Retina (tissue), 1 donor: ENCODE results near the gene DCXR.

Source experiments
- DNase-seq: peaks from one replicate; pipeline ENCODE4 v3.0.0-alpha.2; 2016

The DCXR gene

DNA sequence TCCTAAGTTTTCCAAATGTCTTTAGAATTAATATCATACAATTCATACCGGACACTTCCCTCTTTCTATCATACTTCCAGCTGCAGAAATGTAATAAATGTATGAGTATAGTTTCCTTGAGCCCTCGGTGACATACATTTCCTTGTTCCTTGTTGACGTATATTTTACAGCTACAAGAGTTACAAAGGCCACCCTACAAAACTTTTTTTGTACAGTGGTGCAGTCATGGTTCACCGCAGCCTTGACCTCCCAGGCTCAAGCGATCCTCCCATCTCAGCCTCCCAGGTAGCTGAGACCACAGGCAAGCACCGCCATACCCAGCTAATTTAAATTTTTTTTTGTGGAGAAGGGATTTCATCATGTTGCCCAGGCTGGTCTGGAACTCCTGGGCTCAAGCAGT lies 35.3 kb upstream of the DCXR start:
- no peak for DNase-seq

DNA sequence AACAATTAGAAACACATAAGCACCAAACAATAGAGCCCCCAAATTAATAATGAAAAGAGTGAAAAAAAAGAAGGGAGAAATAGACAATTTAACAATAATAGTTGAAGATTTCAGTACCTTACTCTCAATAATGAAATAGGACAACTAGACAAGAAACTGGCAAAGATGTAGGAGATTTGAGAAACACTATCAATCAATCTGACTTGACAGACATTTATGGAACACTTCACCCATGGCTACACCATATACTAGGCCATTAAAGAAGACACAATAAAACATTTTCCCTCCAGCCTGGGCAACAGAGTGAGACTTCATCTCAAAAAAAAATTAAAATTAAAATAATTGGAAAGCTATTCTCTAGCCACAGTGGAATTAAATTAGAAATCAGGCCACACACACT lies 33.1 kb upstream of the DCXR start:
- DNase-seq: no peak

DNA sequence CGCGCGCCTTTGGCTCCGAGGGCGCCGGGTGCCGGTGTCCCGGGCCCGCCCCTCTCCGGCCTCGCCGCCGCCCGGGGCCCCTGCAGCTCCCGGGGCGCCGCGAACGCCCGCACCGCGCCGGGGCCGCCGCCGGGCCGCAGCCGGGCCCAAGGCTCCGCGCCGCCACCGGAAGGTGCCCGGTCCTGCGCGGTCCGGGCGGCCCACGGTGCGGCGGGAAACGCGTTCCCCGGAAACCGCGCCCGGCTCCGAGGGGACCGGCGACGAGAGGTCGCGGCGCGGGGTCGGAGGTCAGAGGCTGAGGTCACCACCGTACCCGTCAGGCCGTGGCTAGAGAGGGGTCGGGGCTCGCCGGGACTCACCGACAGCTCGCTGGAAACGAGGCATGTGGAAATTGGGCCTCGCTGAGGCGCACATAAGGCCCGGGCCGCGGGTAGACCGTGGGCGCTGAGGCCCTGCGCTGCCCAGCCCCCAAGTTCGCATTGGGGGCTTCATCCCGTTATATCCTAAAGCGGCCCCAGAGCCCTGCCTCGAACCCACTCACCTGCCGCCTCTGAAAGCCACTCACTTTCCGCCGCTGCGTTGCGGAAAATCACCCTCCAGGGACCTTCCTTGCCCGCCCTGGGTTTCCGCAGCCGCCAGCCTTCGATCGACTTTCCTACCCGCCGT lies 28.3 kb upstream of the DCXR start, which contains the start of gene DUS1L:
TSS of gene DUS1L (minus strand) at position 167 of the 666 bp plus-strand sequence. CDS start 745 bp downstream, outside the sequence.
- peak; percentile 72 for DNase-seq

DNA sequence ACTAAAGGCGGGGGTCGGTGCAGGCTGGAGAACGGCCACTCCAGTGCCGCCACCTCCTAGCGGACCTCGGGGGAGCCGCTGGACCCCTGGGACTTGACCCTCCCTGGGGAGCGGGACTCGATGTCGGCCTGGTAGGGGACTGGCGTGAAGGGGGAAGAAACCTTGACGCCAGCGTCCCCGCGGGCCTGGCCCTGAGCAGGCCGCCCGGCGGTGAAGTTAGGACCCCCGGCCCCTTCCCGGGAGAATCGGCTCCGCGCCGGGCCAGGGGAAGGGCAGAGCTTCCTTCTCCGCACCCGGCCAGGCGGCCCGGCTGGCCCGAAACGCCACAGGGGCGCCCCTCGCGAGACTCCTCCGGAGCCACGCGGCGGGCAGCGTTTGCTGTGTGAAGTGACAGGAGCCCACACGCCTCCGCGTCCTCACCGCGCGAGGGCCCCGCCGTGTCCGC lies 27.7 kb upstream of the DCXR start:
- peak; percentile 44 for DNase-seq

DNA sequence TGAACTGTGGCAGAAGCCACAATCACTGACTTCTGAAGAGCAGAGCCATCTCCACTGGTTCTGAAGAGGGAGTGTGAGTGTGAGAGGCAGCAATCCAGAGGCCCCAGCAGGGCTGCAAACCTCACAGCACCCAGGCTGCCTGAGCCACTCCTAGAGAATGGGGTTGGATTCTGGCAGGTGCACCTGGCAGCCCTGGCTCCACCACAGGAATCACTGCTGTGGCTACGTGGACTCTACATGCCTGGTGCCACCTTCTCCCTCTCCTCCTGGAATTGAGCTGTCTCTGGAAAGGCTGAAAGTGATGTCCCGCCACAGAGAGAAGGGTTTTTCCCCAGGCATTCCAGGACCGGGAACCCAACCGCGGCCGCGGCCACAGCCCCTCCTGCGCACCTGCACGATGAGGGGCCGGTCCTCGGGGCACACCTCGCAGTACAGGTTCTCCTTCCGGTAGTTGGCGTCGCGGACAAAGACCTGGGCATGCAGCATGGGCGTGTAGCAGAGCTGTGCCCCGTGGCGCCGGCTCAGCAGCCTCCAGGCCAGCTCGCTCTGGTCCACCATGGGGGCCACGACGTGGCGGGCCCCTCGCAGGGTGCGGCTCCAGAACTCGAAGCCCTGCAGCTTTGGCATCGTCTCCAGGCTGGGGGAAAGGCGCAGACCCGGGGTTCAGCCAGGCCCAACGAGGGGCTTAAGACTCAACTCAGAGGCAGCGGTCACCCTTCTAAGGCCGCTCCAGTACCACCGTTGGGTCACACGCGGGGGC lies 27.1 kb upstream of the DCXR start:
- DNase-seq: no peak

DNA sequence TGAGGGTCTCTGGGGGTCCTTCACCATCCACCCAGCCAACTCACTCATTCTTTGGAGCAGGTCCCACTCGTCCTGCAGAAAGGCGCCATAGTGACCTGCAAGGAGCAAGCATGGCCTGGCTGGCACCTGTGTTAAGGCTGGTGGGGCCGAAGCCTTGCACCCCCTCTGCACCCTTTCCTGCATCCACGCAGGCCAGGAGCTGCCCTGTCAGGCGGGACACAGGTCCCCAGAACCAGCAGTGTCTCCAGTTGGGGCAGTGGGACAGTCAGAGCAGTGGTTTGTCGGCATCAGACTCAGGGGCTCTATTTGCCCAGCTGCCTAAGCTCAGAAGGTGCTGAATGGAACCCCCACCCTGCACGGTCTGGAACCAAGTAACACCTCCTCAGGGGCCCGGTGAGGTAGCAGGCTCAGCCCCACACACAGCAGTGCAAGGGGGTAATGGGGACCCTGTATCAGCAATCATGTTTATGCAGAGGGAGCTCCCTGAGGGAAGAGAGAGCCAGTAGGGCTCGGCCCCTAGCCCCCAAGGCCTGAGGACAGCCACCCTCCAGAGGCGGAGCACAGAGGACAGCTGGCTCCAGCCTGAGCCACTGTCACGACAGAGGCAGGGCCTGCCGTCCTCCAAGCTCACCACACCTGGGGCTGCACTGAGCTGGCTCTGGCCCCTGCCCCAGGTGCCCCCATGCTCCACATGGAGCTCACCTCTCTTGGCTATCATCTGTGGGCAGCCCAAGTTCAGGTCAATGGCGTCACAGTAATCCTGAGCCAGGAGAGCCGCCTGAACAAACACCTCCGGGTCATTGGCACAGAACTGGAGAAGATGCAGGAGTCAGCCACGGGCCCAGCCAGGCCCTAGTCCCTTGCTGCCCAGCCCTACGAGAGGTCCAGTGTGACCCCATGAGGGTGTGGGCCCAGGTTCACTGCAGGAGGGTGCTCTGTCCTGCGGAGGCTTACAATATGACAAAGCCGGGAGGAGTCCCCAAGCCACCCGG lies 26.2 kb upstream of the DCXR start:
- DNase-seq: no peak

DNA sequence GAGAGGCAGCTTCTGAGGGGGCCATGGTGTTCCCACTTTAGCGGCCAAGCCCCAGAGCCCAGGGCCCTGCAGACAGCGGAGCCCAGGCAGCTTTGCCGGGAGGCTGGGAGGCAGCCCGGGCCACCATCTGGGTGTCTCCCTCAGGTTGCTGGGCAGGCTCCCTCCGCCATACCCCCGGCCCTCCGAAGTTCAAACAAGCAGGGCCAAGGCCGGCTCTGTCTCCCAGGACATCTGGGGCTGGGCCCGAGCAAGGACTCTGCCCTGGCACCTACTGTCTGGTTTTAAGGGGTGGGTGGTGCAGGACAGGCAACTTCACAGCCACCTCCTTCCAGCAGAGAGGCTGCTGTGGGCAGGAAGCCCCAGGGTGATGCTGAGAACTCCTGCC lies 25.5 kb upstream of the DCXR start:
- no peak for DNase-seq

DNA sequence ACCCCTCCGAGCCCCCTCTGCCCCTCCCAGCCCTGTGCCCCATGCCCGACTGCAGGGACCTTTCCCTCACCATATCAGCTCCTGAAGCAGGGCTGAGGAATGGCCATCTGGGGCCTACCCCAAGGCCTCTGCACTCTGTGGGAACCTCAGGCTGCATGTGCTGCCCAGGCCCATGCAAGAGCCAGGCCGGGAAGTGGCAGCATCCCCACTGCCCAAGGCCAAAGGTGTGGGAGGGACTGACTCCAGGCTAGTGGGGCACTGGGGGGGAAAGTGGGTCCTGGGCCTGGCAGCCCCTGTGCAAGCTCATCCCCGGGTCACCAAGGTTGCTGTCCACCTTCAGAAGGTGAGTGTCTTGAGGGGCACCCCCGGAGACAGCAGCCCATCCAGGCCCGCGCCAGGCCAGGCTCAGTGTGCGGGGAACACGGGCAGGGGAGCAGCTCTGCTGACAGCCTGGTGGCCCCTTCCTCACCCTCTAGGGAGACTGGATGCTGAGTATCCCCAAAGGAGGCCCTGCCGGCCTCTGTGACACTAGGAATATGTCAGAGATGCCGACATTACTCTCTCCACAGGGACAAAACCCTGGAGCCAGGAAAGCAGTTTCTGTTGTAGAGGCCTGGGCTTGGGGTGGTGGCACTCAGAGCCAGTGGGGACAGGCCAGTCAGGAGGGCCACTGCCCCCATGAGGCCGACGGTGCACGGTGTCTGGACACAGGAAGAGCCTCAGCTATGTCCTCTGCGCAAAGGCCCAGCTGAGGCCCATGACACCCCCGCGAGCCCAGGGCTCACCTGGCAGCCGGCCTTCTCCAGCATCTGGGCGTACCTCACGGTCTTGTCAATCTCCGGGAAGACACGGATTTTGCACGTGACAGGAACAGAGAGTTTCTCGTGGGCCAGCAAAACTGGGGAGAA lies 24.8 kb upstream of the DCXR start:
- DNase-seq: no peak

DNA sequence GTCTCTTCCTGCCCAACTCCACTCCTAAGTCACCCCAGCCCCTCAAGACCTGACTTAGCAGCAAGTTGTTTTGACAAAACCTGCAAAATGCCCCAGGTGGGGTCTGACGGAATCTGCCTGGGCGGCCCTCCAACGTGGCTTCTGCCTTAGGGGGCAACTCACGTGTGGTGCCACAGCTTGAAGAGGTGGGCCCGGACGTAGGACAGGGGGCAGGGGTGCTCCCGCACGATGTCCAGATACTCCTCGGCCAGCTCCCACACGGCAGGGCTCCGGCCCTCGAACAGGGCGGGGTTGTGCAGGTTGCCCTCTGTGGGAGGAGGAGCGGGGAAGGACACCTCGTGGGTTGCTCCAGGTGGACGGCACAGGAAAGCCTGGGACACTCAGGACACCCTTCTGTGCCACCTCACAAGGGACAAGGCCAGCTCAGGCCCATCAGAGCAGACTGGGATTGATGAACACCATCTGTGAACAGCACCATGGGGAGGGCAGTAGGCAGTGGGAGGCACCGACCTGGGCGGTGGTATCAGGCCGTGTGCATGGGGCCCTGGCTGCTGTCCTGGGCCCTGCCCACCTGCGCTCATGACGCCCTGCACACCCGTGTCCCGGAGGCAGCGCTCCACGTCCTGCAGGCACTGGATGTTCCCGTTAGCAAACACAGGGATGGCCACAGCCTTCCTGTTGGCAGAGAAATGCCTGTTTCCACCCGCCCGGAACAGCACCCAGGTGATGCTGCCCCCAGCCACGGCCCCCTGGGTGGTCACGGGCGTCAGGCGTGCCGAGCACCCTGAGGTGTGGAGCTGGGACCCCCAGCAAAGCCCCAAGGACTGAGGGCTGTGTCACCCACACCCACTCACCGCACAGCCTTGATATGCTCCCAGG lies 23.8 kb upstream of the DCXR start:
- no peak for DNase-seq

DNA sequence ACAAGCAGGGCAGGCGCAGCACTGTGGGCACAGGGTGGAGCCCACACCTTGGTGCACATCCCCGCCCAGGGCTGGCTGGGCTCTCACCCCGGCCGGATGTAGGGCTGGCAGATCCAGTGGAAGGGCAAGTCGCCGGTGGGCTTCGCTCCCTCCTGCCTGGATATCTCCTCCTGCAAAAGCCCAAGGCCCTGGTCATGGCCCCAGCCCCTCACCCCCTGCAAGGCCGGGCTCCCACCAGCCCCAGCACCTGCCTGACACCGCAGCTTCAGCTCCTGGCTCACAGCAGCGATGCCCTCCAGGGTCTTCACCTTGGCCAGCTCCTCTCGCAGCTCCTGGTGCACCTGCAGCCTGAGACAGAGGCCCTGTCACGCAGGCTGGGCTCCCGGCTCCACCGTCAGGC lies 23.1 kb upstream of the DCXR start:
- DNase-seq: no peak

DNA sequence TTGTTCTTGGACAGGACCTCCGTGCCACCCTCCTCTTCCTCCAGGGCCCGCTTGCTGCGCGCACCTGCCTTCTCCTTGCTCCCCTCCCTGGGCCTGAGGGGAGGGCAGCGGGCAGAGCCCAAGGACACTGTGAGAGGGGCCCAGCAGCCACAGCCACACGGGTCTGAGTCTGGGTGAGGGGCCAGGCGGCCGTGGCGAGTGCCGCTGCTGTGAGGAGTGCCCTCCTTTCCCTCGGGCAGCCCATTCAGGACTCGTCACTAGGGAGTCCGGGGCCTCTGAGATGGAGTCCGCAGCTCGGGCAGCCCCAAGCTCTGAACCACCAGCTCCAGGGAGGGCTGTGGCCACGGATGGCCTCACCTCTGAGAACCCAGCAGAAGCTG lies 22.5 kb upstream of the DCXR start:
- DNase-seq: no peak

DNA sequence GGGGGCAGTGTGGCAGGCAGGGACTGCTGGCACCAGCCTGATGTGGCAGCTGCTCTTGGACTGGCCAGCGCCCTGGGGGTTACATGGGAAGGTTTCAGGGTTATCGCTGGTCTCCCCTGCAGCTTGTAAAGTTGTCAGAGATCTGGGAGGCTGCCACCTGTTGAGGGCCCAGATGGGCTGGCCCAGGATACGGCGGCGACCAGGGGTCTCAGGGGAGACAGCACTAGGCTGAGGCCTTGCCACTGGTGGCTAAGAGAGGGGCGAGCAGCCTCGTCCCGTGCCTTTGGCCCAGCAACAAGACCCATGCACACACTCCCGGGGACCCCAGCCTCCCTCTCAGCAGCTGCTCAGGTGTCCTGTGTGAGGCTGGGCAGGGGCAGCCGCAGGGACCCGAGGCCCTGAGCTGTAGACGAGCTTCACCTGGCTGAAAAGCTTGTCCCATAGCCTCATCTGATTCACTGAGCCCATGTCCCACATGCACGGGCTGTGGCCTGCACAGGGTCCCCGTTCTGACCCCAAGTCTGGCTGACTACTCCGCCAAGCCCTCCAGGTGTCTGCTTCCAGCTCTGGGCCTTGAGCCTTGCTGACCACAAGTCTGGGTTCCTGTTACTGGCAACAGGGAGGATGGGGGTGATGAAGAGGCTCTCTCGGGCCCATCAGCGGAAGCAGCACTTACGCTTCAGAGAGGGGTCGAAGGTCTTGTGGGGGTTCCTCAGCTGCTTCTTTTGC lies 21.9 kb upstream of the DCXR start:
- DNase-seq: no peak

DNA sequence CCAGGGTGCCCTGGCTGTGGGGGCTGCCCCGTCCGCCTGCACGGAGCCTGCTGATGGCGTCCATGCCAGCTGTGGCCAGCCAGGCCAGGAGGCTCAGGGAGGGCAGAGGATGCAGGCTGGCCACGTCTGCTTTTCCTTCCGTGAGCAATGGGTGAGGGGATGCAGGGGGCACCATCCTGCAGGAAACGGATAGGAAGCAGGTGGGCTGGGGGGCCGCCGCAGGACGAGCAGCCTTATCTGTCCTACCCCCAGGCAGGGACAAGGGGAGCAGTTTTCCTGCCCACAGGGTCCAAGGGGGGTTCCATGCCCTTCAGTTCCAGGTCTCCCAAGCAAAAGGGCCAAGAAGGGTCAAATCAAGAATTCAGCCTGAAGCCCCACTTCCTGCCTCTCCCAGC lies 21.4 kb upstream of the DCXR start:
- no peak for DNase-seq

DNA sequence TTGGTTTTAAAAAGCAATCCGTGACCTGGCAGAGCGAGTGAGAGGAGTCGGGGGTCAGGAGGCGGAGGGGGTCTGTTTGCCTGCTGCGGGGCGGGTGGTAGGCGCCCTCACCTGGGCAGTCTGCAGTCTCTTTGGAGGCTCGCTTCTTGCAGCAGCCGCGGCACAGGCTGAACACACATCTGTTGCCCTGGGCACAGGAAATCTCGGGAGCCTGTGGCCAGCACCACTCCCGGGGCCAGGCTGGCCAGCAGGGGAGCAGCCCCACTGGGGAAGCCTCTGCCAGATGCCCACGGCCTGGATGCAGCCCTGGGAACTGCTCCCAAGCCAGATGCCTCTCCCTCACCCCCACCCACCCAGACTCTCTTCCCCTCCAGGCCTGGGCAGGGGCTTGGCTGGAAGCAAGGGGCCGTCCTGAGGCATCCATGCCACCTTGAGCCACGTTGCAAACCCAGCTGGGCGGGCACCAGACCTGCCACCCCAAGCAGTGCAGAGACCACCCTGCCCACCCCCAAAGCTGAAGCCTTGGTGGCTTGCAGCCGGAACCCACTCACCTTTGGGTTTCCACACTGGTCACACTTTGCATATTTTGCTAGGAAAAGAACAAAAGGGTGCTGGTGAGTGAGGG lies 20.8 kb upstream of the DCXR start:
- DNase-seq: no peak

DNA sequence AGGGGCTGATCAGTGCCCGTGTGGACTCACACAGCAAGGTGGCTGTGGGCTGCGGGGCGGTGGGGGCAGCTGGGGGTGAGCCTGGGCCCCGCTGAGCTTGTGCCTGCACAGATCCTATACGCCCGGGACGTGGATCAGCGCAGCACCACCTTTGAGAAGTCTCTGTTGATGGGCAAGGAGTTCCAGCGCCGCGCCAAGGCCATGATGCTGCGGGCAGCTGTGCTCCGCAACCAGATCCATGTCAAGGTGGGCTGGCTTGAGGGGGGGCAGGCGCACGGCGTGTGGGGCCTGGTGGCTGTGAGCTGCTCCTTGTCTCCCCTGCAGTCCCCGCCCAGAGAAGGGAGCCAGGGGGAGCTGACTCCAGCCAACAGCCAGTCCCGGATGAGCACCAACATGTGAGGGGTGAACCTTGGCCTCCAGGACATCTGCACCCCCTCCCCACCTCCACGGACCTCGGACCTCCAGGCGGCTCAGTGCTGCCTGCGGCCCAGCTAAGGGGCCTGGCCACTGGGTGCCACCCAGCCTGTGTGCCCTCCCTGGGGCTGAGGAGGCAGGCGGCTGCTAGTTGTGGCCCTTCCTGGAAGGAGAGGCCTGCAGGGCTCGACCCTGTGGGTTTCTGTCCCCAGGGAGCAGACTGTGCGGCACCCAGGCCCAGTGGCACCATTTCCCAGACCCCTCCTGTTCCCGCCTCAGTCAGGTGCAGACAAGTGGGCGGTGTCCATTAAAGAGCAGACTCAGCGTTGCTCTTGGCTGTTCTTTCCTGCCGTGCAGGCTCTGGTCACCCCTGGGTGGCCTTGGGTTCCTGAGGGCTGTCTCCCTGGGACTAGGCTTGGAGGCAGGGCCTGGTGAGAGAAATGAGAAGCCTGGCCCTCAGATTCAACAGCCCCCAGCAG lies 19.5 kb upstream of the DCXR start:
- no peak for DNase-seq

DNA sequence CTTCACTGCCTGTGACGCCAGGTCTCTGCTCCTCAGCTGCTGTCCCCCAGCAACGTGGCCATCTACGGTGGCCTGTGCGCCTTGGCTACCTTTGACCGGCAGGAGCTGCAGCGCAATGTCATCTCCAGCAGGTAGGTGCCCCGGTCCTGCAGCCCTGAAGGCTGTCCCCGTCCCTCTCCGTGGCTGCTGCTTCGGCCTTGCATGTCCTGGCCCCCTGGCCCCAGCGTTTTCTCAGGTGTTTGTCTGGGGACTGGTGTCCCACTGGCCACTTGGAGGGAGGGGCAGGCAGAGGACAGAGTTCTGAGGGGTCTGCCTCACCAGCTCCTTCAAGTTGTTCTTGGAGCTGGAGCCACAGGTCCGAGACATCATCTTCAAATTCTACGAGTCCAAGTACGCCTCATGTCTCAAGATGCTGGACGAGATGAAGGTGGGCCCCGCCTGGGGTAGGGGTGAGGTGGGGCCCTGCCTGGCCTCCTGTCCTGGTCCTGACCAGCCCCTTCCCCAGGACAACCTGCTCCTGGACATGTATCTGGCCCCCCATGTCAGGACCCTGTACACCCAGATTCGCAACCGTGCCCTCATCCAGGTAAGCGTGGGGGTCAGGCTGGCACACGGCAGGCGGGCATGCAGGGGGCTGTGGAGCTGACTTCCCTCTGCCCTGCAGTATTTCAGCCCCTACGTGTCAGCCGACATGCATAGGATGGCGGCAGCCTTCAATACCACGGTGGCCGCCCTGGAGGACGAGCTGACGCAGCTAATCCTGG lies 18.6 kb upstream of the DCXR start:
- DNase-seq: no peak

DNA sequence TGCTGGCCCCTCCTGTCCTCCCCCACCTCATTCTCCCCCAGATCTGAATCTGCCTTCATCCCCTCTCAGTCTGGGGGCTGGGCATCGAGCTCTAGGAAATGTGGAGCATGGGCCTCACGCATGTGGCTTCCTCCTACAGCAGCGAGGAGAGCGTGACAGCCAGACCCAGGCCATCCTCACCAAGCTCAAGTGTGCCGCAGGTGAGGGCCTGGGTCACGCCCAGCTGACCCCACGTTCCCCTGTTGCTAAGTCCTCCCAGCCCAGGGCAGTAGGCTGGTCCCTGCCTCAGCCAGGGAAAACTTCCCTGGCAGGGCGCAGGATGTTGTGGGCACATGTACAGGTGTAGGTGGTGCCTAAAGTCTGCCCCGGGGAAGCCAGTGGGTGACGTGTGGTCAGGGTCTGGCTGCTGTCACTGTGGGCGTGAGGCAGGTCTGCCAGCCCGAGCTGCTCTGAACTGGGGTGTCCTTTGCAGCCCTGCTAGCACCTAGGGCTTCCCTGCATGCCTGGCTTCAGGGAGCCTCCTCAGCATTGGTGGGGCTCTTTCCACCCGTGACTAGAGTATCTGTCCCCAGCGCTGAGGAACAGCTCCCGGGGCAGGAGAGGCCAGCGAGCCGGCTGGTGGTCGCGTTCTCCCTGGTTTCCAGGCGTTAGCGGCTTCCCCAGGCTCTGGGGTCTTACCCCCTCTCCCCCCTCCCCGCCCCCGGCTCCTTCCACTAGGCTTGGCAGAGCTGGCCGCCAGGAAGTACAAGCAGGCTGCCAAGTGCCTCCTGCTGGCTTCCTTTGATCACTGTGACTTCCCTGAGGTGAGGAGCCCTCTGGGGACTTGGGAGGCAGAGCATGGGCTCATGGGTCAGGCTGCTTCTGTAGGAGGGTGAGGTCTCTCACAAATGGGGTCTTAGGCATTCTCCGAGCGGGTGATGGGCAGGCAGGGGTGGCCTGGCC lies 17.8 kb upstream of the DCXR start:
- no peak for DNase-seq
